GM21526 (cell line): Measurements from ENCODE around the gene NLRP6.

Source experiments
- ATAC-seq: cut with Tn5 transposase; IDR thresholded peaks from one replicate; pipeline ENCODE4 v1.9.1; 2021; ENCODE audit warnings: moderate library complexity; ENCODE audit not compliant: unreplicated experiment, low FRiP score

NLRP6 gene

DNA sequence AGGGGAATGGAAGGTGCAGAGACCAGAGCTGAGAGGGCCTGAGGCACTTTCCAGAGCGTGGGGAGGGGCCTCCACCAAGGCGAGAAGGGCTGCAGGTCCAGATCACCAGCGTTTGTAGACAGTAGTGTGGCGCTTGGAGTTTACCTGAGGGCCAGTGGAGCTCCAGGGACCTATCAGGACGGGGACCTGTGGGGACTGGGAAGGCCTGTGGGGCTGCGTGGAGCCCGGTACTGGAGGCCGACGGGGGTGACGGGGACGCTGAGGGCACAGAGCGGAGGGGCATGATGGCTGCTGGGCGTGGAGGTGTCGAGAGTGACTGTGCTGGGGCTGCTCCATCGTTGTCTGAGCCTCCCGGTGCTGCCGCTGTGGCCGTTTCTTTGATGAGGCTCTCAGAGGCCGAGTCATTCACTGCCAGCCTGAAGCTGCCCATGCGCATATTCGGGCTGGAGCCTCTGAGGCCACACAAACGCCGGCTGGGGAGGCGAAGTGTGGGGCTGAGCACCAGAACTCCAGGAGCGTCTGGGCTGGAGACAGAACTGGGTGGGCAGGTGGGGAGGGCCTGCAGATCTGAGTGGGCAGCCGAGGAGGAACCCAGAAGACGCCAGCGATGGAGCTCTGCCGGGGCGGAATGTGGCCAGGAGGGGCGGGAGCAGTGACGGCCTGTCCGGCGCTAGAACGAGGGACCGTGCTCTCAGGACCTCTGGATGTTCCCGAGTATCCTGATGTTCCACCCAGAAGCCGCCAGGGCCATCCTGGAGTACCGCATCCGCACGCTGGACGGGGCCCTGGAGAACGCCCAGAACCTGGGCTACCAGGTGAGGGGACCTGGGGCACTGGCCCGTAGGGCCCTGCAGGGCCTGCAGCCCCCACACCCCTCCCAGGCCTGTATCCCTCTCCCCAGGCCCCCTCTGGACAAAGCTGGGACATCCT, 13.3 kb downstream of the NLRP6 start:
- ATAC-seq = no peak

DNA sequence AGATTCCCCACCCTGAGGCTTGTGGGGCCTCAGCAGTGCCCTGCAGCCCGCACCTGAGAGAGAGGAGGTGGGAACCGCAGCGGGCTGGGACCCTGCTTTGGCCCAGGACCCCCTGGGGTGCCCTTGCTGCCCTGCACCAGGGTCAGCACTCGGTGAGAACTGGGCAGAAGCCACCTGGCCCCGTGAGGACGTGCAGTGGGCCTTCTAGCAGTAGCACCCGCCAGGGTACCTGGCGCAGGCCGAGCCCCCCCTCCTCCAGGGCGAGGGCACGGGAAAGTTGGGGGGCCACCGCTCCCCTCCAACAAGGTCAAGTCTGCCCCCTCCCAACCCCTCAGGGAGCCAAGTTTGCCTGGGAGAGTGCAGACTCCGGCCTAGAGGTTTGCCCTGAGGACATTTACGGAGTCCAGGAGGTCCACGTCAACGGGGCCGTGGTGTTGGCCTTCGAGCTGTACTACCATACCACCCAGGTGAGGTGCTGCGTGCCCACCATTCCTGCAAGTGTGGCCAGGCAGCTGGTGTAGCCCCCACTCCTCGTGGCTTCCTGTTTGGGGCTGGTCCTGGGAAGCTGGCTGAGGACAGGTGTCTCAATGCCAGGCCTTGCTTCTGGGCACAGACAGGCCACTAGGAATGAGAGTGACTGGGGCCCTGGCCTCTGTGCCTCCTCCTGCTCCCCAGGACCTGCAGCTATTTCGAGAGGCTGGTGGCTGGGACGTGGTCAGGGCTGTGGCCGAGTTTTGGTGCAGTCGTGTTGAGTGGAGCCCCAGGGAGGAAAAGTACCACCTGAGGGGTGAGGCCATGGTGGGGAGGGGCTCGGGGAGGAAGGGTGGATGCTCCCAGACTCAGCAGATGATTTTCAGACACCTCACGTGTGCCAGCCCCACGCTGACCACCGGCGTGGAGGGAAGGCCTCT, 14.3 kb downstream of the NLRP6 start:
- ATAC-seq = no peak

DNA sequence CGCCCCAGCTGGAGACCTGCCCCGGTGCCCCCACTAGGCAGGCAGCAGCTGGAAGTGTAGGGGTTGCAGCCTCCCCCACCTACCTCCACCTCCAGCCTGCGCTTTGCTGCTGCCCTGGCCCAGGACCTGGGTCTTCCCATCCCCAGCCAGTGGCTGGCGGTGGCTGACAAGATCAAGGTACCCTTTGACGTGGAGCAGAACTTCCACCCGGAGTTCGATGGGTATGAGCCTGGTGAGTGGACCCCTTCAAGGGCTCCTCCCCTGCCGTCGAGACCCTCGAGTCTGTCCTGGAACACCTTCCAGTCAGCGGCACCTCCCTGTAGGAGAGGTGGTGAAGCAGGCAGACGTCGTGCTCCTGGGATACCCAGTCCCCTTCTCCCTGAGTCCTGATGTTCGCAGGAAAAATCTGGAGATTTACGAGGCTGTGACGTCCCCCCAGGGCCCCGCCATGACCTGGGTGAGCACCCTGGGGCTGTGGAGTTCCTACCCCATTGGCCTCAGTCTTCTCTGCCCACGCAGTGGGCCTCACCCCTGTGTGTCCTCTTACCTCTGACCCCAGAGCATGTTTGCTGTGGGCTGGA, 15.2 kb downstream of the NLRP6 start:
- no peak for ATAC-seq

DNA sequence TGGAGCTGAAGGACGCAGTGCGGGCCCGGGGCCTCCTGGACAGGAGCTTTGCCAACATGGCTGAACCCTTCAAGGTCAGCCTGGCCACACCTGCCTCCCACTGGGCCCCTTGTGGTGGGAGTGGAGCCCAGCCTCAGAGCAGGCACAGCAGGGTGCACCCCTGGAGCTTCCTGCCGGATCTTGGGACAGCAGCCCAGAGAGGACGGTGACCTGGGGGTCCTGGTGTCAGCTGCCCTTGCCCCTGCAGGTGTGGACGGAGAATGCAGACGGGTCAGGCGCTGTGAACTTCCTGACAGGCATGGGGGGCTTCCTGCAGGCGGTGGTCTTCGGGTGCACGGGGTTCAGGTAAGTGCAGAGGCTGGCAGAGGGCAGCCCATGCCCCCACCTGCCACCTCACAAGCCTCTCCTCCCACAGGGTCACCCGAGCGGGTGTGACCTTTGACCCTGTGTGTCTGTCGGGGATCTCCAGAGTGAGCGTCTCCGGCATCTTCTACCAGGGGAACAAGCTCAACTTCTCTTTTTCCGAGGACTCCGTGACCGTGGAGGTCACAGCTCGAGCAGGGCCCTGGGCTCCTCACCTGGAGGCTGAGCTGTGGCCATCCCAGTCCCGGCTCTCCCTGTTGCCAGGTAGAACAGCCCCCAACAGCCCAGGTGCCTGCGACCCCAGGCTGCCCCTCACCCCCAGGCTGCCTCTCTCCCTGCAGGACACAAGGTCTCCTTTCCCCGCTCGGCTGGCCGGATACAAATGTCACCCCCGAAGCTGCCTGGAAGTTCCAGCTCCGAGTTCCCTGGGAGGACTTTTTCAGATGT, 15.8 kb downstream of the NLRP6 start:
- ATAC-seq = no peak

- ATAC-seq = no peak
These were observed 16.6 kb downstream of the NLRP6 start for GRCh38 chr11:294780-295179.

DNA sequence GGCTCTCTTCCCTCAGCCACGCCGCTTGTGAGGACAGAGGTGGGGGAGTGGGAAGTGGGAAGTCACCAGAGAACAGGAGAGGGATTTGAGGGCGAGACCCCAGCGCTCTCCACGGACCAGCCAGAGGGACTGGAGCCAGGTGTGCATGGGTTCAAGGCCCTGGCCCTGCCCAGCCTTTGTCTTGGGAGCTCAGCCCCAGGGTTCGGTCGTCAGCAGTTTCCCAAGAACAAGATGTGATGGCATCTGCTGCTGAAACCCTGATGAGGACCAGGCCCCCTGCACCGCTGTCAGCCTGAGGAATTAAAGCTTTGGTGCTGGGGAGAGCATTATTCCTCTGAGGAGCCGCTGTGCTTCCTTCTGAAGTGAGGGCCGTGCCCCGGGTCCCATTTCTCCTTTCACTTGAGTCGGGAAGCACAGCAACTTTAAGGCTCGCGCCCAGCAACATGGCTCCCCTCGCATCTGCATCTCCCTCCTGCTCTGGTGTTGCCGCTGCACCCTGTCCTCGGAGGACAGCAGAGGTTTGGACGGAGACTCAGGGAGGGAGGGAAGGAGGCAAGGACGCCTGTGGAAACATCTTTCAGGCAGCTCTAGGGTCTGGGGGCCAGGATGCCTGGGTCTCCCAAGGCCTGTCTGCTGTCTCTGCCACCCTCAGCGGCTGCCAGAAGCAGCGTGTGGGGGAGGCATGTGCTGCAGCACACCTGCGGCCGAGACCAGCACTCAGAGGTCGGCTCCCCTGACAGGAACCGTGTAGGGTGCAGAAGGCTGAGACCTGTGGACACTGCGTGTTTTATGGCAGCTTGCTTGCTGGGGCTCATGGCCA, 17.4 kb downstream of the NLRP6 start:
- ATAC-seq = no peak

DNA sequence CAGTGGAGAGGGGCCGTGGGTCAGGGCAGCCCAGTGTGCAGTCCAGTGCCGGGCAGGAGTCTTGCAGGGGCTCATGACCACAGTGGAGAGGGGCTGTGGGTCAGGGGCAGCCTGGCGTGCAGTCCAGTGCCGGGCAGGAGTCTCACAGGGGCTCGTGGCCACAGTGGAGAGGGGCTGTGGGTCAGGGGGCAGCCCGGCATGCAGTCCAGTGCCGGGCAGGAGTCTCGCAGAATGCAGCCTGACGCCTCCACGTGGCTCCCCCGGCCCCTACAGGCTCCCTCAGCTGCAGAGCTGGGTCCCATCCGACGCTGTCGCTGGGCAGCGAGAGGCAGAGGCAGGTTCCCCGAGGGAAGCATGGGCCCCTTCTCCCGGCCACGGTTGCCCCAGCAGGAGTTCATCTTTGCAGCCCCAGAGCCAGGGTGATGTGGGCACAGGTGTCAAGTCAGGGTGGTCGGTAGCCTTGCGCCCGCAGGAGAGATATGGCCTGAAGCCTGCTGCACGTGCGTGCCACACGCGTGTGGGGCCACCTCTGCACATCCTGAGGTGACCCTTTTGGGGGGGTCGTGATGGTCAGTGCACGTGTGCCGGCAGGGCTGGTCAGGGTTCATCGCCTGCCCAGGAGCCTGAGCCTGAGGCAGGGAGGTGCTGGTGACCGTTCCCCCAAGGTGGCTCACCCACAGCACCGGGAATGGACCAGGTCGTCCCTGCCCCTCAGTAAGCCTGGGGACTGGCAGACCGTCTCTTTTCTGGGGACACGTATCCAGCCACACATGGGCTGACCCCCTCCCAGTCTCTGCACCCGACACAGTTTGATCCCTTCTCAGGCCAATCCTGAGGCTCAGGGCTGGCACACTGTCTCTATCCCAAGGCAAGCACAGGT, 18.2 kb downstream of the NLRP6 start:
- no peak for ATAC-seq

- no peak for ATAC-seq
These were observed 18.9 kb downstream of the NLRP6 start for GRCh38 chr11:297051-297585.

GRCh38 chr11:297586-298405, 19.6 kb downstream of the NLRP6 start:
- no peak for ATAC-seq

DNA sequence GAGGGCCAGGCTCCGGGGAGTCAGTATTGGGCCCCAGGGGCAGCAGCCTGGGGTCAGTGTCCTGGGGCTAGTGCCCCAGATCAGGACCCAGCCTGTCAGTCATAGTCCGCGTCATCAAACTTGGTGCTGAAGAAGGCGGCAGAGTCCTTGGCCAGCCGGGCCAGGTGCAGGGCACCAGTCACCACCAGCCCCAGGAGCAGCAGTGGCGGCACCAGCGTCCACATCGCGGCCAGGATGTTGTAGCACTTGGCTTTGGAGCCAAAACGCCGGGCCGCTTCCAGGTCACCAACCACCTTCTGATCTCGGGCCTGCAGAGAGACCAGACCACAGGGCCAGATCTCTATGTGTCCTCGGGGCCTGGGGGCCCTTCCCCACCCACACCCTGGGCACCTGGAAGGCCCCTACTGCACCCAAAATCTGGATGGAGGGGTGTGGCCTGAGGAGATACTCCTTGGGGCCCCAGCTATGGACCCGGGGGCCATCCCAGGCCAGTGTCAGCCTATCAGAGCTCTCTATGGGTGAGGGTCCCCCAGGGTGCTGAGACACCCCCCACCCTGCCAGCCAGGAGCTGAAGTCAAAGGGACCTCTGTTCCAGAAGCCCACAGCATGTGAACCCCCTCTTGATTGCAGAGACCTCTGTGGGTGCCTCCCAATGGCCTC, 20.3 kb downstream of the NLRP6 start:
- no peak for ATAC-seq

- ATAC-seq = no peak
These were observed 21.1 kb downstream of the NLRP6 start, which contains the start of gene IFITM5 for GRCh38 chr11:299081-299891. IFITM5 (minus strand) TSS chr11:299526; CDS start chr11:299490, 36 bp downstream.

DNA sequence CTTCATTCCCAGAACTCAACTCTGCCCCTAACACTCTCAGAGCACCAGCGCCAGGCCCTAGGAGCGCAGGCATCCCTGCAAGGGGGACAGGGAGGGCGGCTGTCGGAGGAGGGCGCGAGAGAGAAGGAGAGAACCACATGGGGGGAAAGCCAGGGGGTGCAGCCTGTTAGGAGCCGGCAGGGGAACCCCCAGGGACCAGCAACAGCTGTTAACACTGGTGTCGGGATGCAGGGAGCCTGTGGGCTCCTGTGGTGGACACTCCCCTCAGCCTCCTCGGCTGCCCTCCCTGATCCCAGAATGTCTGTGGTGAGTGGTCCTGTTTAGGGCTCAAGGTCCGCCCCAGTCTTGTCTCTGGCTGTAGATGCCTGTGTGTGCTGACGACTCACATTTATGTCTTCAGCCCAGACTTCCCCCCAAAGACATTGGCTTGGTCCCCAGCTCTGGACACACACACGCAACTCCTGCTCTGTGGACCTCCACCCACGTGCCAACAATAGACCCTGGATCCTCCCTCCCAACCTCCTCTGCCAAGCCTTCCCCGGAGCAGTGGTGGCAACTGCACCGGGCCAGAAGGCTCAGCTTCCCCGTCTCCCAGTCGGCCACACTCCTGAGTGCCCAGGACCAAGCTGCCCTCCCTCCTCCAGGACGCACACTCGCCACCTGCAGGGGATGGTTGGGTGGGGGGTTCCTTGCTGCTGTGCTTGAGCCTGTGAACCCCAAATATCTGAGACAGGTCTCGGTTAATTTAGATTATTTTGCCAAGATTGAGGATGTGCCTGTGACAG, 21.9 kb downstream of the NLRP6 start:
- no peak for ATAC-seq

DNA sequence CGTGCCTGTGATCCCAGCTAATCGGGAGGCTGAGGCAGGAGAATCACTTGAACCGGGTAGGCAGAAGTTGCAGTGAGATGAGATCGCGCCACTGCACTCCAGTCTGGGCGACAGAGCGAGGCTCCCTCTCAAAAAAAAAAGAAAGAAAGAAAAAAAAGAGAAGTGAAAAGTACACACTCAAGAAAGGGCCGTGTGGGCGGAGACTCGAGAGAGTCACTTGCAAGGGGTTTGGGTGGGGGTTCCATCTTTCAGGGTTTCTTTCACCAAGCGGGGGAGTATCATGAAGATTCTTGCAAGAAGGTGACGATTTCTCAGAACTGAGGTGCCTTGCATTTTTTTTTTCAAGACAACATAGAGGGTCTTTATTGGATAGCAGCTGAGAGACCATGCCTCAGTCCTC, 25.2 kb downstream of the NLRP6 start:
- ATAC-seq = no peak

GRCh38 chr11:304061-304506, 25.9 kb downstream of the NLRP6 start:
- no peak for ATAC-seq
